K562 (cell line): ENCODE results near the gene RRAS. TPM values are rescaled to one million over a fixed set of nuclear protein-coding genes. Genes with fewer than 3 reads are reported as not detected.
A peak's percentile ranks its signal among the peaks of the same experiment; 100 is the strongest.

Source experiments
- ATAC-seq: fragments of 200-7000 bp; cut with Tn5 transposase; 3 replicates; pipeline ENCODE4 v1.9.1; 2020; ENCODE audit warnings: moderate library complexity
- BruUV-seq: library from RNA; stranded (reverse); fragments of 400-500 nt; replicated peaks from 2 replicates; lab custom pipeline; 2021; lab: Mats Ljungman, UMichigan
- CTCF ChIA-PET: fragments of 300-600 bp; formaldehyde crosslinking; extraction: SDS; loops from one replicate; lab custom pipeline; 2021; ENCODE audit warnings: low intra/inter-chr PET ratio; lab: Yijun Ruan, JAX
- POLR2A ChIA-PET: fragments of 300-600, 350-650 bp; sonication (Branson Sonifier 250); formaldehyde crosslinking; extraction: SDS; loops from one replicate; lab custom pipeline; 2021; ENCODE audit warnings: antibody characterized with exemption, inconsistent platforms; lab: Yijun Ruan, JAX
- DNase-seq, 4 experiments: peaks; one replicate each; pipeline versions ENCODE4 v3.0.0 to v3.0.0-alpha.2; 2011 to 2018; ENCODE audit warnings: low spot score in 3 of 4, mixed read lengths in 3 of 4; ENCODE audit errors: extremely low read depth in 1 of 4
- FAIRE-seq: peaks from 2 replicates; lab custom pipeline; 2011; peaks lifted over from hg19 to GRCh38; lab: Jason Lieb, UNC
- H2AFZ ChIP-seq: 2 replicates; pipeline ENCODE4 v1.6.0; 2011; ENCODE audit warnings: low read depth, low read length, control low read depth, inconsistent platforms
- H3K27ac ChIP-seq: fragments of 200-600 bp; 3 replicates; pipeline ENCODE4 v1.8.0; 2011; ENCODE audit warnings: low read depth, mild to moderate bottlenecking, control low read depth, inconsistent platforms, low read length, moderate library complexity, mixed read lengths; ENCODE audit errors: extremely low read depth
- H3K27me3 ChIP-seq, 2 experiments: fragments of 300-600 bp in 1 of 2; 2 replicates in 1 of 2; 3 replicates in 1 of 2; pipeline versions ENCODE4 v1.6.0 to v1.8.0; 2011; ENCODE audit warnings: inconsistent platforms in 2 of 2, low read length in 2 of 2, mild to moderate bottlenecking in 1 of 2, mixed read lengths in 1 of 2, moderate library complexity in 1 of 2; ENCODE audit not compliant: control insufficient read depth in 2 of 2, insufficient read depth in 2 of 2
- H3K36me3 ChIP-seq: fragments of 300-600 bp; 3 replicates; pipeline ENCODE4 v1.8.0; 2011; ENCODE audit warnings: mild to moderate bottlenecking, low read length, inconsistent platforms; ENCODE audit not compliant: control insufficient read depth, insufficient read depth
- H3K4me1 ChIP-seq, 2 experiments: fragments of 200-600 bp in 1 of 2; replicated peaks in 1 of 2; 2 replicates in 1 of 2; 3 replicates in 1 of 2; pipeline versions ENCODE4 v1.5.1 to v1.8.0; 2011; ENCODE audit warnings: inconsistent platforms in 2 of 2, low read length in 2 of 2, mild to moderate bottlenecking in 1 of 2, mixed read lengths in 1 of 2, moderate library complexity in 1 of 2; ENCODE audit not compliant: control insufficient read depth in 2 of 2, insufficient read depth in 2 of 2
- H3K4me2 ChIP-seq: 2 replicates; pipeline ENCODE4 v1.6.1; 2011; ENCODE audit warnings: low read length, control low read depth, inconsistent platforms, mixed read lengths; ENCODE audit not compliant: insufficient read depth
- H3K4me3 ChIP-seq: fragments of 200-600 bp; sonication (generic), shearing (Covaris generic); 2 replicates; pipeline ENCODE4 v1.5.1; 2016; ENCODE audit warnings: control low read depth, inconsistent platforms
- H3K79me2 ChIP-seq: fragments of 200-600 bp; 3 replicates; pipeline ENCODE4 v1.8.0; 2011; ENCODE audit warnings: low read length, inconsistent platforms; ENCODE audit not compliant: control insufficient read depth, insufficient read depth
- H3K9ac ChIP-seq, 2 experiments: 2 replicates each; pipeline versions ENCODE4 v1.6.0 to v1.6.1; 2011; ENCODE audit warnings: low read depth in 2 of 2, low read length in 2 of 2, control low read depth in 1 of 2, inconsistent platforms in 1 of 2, mild to moderate bottlenecking in 1 of 2, mixed read lengths in 1 of 2; ENCODE audit not compliant: insufficient read depth in 1 of 2
- H3K9me1 ChIP-seq: one replicate; pipeline ENCODE4 v1.6.0; 2011; ENCODE audit warnings: inconsistent platforms, mild to moderate bottlenecking, low read length, moderate library complexity; ENCODE audit not compliant: control insufficient read depth, insufficient read depth
- H3K9me3 ChIP-seq: replicated peaks from 2 replicates; pipeline ENCODE4 v1.5.1; 2011; ENCODE audit warnings: low read depth, low read length, inconsistent platforms; ENCODE audit not compliant: control insufficient read depth, insufficient read depth
- H4K20me1 ChIP-seq: replicated peaks from 2 replicates; pipeline ENCODE4 v1.6.1; 2011; ENCODE audit warnings: low read length, inconsistent platforms, mixed read lengths; ENCODE audit not compliant: control insufficient read depth, insufficient read depth
- ARID3B ChIP-seq: fragments of 250-450 bp; sonication (Bioruptor Pico); IDR thresholded peaks from 2 replicates; pipeline ENCODE4 v1.4.0; 2020; ENCODE audit warnings: borderline replicate concordance
- EGR1 ChIP-seq: fragments of 450-650 bp; conservative IDR thresholded peaks from 2 replicates; pipeline ENCODE4 v1.6.1; 2017; ENCODE audit warnings: mild to moderate bottlenecking
- RB1 ChIP-seq: fragments of 450-650 bp; IDR thresholded peaks from 2 replicates; pipeline ENCODE4 v1.6.1; 2017; ENCODE audit warnings: low read depth, mild to moderate bottlenecking
- ZBTB40 ChIP-seq, 2 experiments: fragments of 450-650 bp in 1 of 2; sonication (generic) in 1 of 2; formaldehyde crosslinking in 1 of 2; IDR thresholded peaks; 2 replicates each; pipeline versions ENCODE4 v1.7.1 to v1.9.0; 2016 to 2022; ENCODE audit warnings: inconsistent platforms in 1 of 2, mild to moderate bottlenecking in 1 of 2, missing genetic modification reagents in 1 of 2
- ZNF12 ChIP-seq: sonication (generic); formaldehyde crosslinking; IDR thresholded peaks from 2 replicates; pipeline ENCODE4 v1.4.0; 2020; ENCODE audit warnings: mild to moderate bottlenecking, missing genetic modification reagents
- ZNF668 ChIP-seq: fragments of 250-450 bp; sonication (Bioruptor Pico); IDR thresholded peaks from 2 replicates; pipeline ENCODE4 v1.8.0; 2022; ENCODE audit warnings: mild to moderate bottlenecking, inconsistent platforms
- WGBS: fragments of 100-300 bp; shearing (Covaris generic); methylation state at CpG from one replicate; pipeline ENCODE4 v1.1.6; 2016; ENCODE audit warnings: low coverage, mixed read lengths; ENCODE audit not compliant: insufficient coverage; ENCODE audit errors: missing lambda C conversion rate; 5-methylcytosine and 5-hydroxymethylcytosine counted together
- in situ Hi-C: fragments of 300-500 bp; cut with MboI; formaldehyde crosslinking; loops from 4 replicates; pipeline ENCODE4 v1.15.0; 2018; ENCODE audit warnings: inconsistent platforms, mixed read lengths
- intact Hi-C: fragments of 100-400 bp; cut with micrococcal nuclease; formaldehyde crosslinking; loops from 2 replicates; pipeline ENCODE4 v1.14.2; 2022
- polyA plus RNA-seq, 8 experiments: library from polyadenylated mRNA; depleted of rRNA in 4 of 8; stranded (reverse) in 5 of 8; unstranded in 3 of 8; fragments of >200 nt; fragmentation: Nextera tagmentation in 2 of 8; fragmentation: Illumina TruSeq in 1 of 8; extraction: Ambion mirVana in 2 of 8; extraction: Trizol in 1 of 8; gene quantifications; 2 replicates each; pipeline versions ENCODE4 v1.2.1 to v1.2.3, GENCODE V29; 2011 to 2014; ENCODE audit warnings: inconsistent platforms in 1 of 8, missing spikeins in 1 of 8
- total RNA-seq, 7 experiments: library from RNA; depleted of rRNA in 6 of 7; stranded (reverse); fragments of >200 nt in 6 of 7; fragmentation: Illumina TruSeq in 2 of 7; extraction: Trizol in 2 of 7; gene quantifications; 2 replicates each; pipeline versions ENCODE4 v1.2.1 to v1.2.3, GENCODE V29; 2011 to 2021; ENCODE audit warnings: low replicate concordance in 1 of 7

RRAS gene
- total and polyA plus RNA-seq, 9 of the 15 experiments (the other 6 are each of a cell fraction or from before 2014, with no cell fraction given) = 0.70 to 17.3 (median 8.2) TPM

GRCh38 chr19:49639401-49640112 lies 386 bp downstream of the RRAS start:
- peaks cover 34% of the 10 kb centered on the region for H3K79me2 ChIP-seq
- H3K4me1 ChIP-seq = peaks cover 27 to 55% of the 10 kb centered on the region in 2 experiments
- no peaks in the 10 kb centered on the region for H3K9me3 ChIP-seq
- peak overlapping the region; percentile 2; the same call in 1 of the 2 replicates for H2AFZ ChIP-seq
- H3K36me3 ChIP-seq = peaks cover 13% of the 10 kb centered on the region; the same call in 2 of the 3 replicates
- peak overlapping the region; percentile 39 for H3K4me3 ChIP-seq
- FAIRE-seq = no peak
- no peak for ATAC-seq
- CTCF ChIA-PET = no interaction called here
- no peaks in the 10 kb centered on the region for H3K9me1 ChIP-seq
- peak overlapping the region; percentile 19; the same call in 1 of the 3 replicates for H3K27ac ChIP-seq
- no TSS peak for BruUV-seq
- H4K20me1 ChIP-seq = no peaks in the 10 kb centered on the region
- H3K9ac ChIP-seq = peak overlapping the region; percentile 52 to 85; a peak in 3 of 4 replicates
- in situ Hi-C loops = no loop called here
- TF ChIP-seq ARID3B (CRISPR knock-in tag) (no peak), ZNF668 (CRISPR knock-in tag) (no peak), ZNF12 (CRISPR knock-in tag) (0 out of 2 replicates have a peak, but pooled peaks have one; percentile 20), RB1 (0 out of 2 replicates have a peak, but pooled peaks have one; percentile 52), EGR1 (peak; percentile 75), ZBTB40 (IDR thresholded peaks at IDR 0.05) (0 out of 2 replicates have a peak, but pooled peaks have one; percentile 18), ZBTB40 (CRISPR knock-in tag; IDR thresholded peaks at IDR 0.05) (no peak)
- H3K4me2 ChIP-seq = peak overlapping the region; percentile 62
- 17% methylated on average over 10 of the region's 31 CpGs for WGBS
- POLR2A ChIA-PET = interaction anchor here (0.6 to 1.5 kb wide), 12 partner anchors 8 to 151 kb away, joined by 3 to 13 read pairs (median 4); partner anchors contain the start of gene PRMT1
- intact Hi-C loops = loop anchor here (2.0 kb wide), 1 partner anchor 49 kb away; the partner anchor contains the start of gene PRR12
- no peak for DNase-seq
- H3K27me3 ChIP-seq = no peaks in the 10 kb centered on the region
